ENCODE results near the gene FLNB.

Gene FLNB

DNA sequence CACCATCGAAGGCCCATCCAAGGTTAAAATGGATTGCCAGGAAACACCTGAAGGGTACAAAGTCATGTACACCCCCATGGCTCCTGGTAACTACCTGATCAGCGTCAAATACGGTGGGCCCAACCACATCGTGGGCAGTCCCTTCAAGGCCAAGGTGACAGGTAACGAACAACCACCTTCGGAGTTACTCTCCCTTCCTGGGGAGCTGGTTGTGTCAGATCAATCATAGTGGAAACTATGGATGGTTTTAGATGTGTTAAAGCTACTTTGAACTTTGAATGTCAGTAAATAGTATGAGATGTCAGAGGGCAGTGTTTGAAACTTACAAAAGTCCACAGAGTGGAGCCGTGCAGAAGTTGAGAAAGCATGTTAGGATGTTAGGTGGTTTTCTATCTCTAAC is 160.3 kb downstream of the FLNB start:
- in situ Hi-C loops (cut with MboI; ENCODE audit: low pct_unique_long_range_greater_than_20kb, low sequenced_read_pairs, unreplicated experiment): loop anchor here (25.0 kb wide), 1 partner anchor 156 kb away; the partner anchor contains the start of gene FLNB
- no peak for DNase-seq (ENCODE audit: low spot score)
- TF ChIP-seq, protein P1, sequence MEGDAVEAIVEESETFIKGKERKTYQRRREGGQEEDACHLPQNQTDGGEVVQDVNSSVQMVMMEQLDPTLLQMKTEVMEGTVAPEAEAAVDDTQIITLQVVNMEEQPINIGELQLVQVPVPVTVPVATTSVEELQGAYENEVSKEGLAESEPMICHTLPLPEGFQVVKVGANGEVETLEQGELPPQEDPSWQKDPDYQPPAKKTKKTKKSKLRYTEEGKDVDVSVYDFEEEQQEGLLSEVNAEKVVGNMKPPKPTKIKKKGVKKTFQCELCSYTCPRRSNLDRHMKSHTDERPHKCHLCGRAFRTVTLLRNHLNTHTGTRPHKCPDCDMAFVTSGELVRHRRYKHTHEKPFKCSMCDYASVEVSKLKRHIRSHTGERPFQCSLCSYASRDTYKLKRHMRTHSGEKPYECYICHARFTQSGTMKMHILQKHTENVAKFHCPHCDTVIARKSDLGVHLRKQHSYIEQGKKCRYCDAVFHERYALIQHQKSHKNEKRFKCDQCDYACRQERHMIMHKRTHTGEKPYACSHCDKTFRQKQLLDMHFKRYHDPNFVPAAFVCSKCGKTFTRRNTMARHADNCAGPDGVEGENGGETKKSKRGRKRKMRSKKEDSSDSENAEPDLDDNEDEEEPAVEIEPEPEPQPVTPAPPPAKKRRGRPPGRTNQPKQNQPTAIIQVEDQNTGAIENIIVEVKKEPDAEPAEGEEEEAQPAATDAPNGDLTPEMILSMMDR (IDR thresholded peaks at IDR 0.05; ENCODE audit: extremely low read depth, insufficient read depth, missing control alignments): no peak

- DNase-seq (ENCODE audit: low spot score): no peak
- TF ChIP-seq, protein P1 (IDR thresholded peaks at IDR 0.05; ENCODE audit: extremely low read depth, insufficient read depth, missing control alignments): no peak
- in situ Hi-C loops (cut with MboI; ENCODE audit: low pct_unique_long_range_greater_than_20kb, low sequenced_read_pairs, unreplicated experiment): loop anchor here (25.0 kb wide), 1 partner anchor 157 kb away; the partner anchor contains the start of gene FLNB
Observed at GRCh38 chr3:58169371-58169770, 161.1 kb downstream of the FLNB start.

GRCh38 chr3:58170376-58170775 is 162.2 kb downstream of the FLNB start:
- in situ Hi-C loops (cut with MboI; ENCODE audit: low pct_unique_long_range_greater_than_20kb, low sequenced_read_pairs, unreplicated experiment): loop anchor here (25.0 kb wide), 1 partner anchor 158 kb away; the partner anchor contains the start of gene FLNB
- TF ChIP-seq, protein P1 (IDR thresholded peaks at IDR 0.05; ENCODE audit: extremely low read depth, insufficient read depth, missing control alignments): no peak
- no peak for DNase-seq (ENCODE audit: low spot score)

DNA sequence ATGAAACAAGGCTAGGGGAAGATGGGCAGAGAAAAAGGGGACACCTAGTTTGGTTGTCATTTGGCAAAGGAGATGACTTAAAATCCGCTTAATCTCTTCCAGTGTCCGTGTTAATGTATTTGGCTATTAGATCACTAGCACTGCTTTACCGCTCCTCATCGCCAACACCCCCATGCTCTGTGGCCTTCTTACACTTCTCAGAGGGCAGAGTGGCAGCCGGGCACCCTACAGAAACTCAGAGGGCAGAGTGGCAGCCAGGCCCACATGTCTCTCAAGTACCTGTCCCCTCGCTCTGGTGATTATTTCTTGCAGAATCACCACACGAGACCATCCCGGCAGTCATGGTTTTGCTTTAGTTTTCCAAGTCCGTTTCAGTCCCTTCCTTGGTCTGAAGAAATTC is 162.9 kb downstream of the FLNB start:
- TF ChIP-seq, protein P1 (IDR thresholded peaks at IDR 0.05; ENCODE audit: extremely low read depth, insufficient read depth, missing control alignments): no peak
- in situ Hi-C loops (cut with MboI; ENCODE audit: low pct_unique_long_range_greater_than_20kb, low sequenced_read_pairs, unreplicated experiment): loop anchor here (25.0 kb wide), 1 partner anchor 159 kb away; the partner anchor contains the start of gene FLNB
- DNase-seq (ENCODE audit: low spot score): no peak

- DNase-seq (ENCODE audit: low spot score): no peak
- in situ Hi-C loops (cut with MboI; ENCODE audit: low pct_unique_long_range_greater_than_20kb, low sequenced_read_pairs, unreplicated experiment): loop anchor here (25.0 kb wide), 1 partner anchor 161 kb away; the partner anchor contains the start of gene FLNB
- TF ChIP-seq, protein P1 (IDR thresholded peaks at IDR 0.05; ENCODE audit: extremely low read depth, insufficient read depth, missing control alignments): no peak
Observed at GRCh38 chr3:58173029-58173668, 164.9 kb downstream of the FLNB start.

- in situ Hi-C loops (cut with MboI; ENCODE audit: low pct_unique_long_range_greater_than_20kb, low sequenced_read_pairs, unreplicated experiment): loop anchor here (25.0 kb wide), 1 partner anchor 162 kb away; the partner anchor contains the start of gene FLNB
- peak; percentile 60 for DNase-seq (ENCODE audit: low spot score)
- TF ChIP-seq, protein P1 (IDR thresholded peaks at IDR 0.05; ENCODE audit: extremely low read depth, insufficient read depth, missing control alignments): peak; percentile 61
Observed at GRCh38 chr3:58173669-58174398, 165.6 kb downstream of the FLNB start.
